SU-DHL-6 (cell line): ENCODE data around the gene AMMECR1L.

ENCODE experiments used
- CTCF ChIP-seq: fragments of 200-600 bp; sonication (generic); IDR thresholded peaks from one replicate; pipeline ENCODE4 v1.5.1; 2017; ENCODE audit warnings: antibody characterized with exemption, mild to moderate bottlenecking, low read length, moderate library complexity; ENCODE audit not compliant: insufficient read depth, poor library complexity, severe bottlenecking
- EZH2phosphoT487 ChIP-seq: fragments of 200-600 bp; sonication (generic), shearing (Covaris generic); conservative IDR thresholded peaks from 2 replicates; pipeline ENCODE4 v1.6.1; 2018; ENCODE audit warnings: mild to moderate bottlenecking, antibody characterized with exemption, low read length, moderate library complexity, mixed read lengths

DNA sequence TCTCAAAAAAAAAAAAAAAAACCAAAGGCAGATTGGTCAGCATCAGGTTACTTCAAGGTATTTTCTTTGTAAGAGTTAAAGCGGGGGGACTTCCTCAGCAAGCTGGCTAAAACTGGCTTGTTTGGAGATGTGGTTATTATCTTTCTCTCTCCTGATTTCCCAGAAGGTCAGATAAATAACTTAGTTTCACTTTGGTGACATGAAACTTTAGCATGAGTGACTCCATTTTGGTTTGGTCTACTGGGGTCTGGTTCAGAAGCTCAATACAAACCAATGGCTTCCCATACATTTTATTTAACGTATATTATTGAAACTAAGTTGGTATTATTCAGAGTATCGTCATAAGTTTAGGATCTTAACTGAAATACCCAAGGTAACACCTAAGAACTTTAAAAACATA, 41.6 kb upstream of the AMMECR1L start:
- TF ChIP-seq CTCF = no peak
- no peak for TF ChIP-seq EZH2phosphoT487
